Measurements from ENCODE around the gene EMC1.
A peak's percentile ranks its signal among the peaks of the same experiment; 100 is the strongest.

The EMC1 gene

DNA sequence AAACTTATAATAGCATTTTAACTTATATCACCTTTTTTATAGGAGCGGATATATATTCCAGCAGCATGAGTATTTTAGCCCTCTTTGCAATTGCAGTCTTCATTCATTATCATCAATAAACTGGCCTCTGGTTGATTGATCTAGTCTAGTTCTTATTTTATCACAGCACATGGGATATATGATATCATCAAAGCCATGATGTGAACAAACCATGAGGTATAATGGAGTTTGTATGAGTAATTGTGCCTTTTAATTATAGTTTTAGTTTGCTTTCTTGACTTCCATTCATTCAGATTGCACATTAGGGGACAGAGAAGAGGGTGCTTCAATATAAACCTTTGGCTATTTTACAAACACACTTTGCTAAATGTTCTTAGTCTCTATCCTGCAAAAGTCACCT is 37.7 kb downstream of the EMC1 start:
- DNase-seq, result no peak

DNA sequence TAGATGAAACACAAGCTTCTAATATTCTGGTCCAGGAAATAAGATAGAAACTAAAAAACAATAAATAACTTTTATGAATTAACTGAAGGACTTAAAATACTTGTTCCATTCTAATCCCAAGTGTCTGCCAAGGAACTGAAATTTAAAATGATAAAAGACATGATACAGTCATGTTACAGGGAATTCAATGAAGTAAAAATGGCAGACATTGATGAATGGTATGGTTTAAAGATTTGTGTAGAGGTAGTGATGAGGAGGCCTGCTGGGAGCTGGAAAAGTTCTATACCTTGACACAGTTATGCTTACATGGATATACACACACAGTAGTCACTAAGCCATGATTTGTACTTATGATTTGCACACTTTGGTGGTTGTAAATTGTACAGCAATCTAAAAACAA is 39.2 kb downstream of the EMC1 start:
- no peak for DNase-seq

DNA sequence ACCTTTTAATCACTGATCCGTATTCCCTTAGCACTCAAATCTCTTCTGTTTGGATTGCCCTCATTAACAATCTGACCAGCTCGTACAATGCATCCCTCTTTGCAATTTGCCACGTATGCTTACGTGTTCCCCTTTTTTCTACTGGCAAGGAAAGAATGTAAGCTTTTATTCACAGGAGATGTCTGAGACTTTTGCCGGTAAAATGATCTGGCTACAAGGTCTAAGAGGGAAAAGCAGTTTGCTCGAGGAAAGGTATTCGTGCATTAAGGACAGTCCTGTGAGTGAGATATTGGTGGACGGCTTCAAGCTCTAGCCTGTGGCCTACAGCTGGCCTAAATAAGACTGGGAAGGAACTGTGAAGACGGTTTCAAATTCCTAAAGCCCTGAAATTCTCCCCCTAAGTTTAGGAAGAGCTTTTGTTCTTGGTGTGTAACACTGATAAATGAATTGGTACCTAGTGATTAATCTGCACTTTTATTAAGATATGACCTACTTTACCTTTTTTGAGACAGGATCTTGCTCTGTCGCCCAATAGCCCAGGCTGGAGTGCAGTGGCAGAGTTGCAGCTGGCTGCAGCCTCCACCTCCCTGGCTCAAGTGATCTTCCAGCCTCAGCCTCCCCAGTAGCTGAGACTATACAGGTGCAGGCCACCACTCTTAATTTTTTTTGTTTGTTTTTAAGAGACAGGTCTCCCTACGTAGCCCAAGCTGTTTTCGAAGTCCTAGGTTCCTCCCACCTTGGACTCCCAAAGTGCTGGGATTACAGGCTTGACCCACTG is 40.4 kb downstream of the EMC1 start:
- peak; percentile 24 for DNase-seq

DNA sequence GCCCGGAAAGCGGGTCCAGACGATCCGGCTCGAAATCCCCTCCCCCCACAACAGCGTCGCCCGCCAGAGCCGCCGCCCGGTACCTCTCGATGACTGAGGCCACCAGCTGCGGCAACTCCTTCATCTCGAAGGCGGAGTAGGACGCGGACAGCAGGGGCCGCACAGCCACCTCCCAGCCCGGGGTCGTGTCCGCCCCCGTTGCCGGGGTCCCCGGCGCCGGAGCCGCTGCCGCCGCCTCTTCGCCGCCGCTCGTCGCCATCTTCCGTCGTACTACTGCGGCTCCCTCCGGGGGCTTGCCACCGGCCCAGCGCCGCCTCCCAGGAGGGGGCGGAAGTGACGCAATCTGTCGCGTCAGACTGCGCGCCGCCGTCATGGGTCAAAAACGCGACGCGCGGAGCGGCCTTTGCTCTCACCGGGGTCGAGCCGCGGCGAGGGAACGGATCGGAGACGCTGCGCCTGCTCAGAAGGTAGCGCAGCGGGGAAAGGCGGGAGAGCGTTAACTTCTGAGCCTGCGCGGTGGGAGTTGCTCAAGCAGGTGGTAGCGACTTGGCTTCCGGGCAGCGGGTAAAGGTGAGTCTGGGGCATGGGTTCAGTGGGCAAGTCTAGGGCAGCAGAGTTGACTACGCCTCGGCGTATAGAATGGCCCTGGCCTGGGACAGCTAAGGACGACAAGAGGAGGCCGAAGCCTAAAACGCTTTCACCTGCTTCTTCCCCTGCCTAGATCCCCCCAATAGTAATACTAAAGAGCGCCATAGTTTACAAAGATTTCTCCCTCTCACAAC is 41.1 kb downstream of the EMC1 start, which contains the start of gene UBR4:
Gene UBR4 (minus strand): TSS at position 277 of the 782 bp plus-strand sequence. CDS start 18 bp downstream, at position 259.
- peak; percentile 93 for DNase-seq

DNA sequence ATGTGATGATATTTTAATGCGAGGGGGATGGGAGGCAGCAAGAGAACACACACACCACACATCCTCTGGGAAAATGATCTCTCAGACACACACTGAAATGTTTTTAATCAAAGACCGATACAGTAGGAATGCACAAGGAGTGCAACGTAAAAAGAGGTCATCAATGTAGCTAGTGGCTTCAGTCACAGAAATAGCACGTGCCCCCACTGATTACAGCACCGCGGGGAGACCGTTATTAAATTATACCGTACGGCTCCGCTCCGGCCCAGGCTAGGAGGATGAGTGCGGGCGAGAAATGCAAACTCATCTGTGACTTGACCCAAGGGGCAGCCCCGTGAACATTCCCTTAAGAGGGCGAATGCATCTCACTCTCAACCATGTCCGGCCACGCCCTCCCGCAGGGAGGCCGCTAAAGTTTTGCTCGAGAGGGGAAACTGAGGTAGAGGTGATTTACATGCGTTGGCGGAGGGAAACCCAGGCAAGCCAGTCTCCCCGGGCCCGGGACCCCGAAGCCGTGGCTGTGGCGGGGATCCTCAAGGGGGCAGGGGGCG is 41.8 kb downstream of the EMC1 start:
- DNase-seq, result no peak

DNA sequence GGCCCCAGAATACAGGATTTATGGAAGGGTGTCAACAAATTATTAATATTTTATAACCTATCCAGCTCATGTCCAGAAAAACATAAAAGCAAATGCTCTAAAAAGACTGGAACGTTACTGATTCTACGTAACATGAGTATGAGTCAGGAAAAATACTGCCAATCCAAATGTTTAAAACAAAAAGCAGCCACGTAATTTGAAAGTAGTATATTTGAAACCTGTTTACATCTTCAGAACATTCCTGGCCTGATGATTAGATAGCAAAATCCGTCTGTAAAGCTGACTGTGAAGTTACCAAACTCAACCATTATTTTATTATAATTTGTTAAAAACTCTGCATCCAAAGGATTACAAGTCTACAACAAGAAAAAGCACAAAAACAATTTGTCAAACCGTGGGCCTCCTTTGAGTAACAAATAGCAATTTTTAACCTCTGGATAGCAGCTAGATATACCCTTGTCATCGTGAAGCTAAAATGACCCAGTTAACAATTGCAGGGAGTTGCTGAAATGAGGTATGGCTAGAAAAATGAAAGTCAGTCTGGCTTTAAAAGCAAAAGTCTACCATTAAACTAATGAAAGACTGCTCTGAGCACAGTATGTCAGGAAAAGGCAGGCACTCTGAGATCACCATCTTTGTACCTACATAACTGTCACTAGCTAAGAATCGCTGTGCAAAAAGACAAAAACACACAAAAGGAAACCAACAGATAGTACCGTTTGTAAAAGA is 42.5 kb downstream of the EMC1 start:
- DNase-seq, result no peak

DNA sequence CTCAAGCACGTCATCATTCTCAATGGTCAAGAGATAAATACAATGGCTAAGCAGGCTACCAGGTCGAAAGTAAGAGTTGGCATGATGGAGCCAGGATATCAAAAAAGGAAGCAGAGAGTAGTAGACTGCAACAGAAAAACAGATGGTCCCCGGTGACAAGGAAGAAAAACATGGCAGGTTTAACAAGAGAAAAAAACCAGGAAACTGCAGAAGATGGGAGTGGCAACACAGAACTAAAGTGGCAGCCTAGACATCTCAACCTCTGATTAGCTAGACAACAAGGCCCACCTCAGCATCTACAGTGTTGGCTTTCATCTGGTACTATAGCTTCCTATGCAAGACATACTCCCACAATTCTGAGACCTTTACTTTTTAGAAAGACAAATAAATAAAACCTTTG is 44.4 kb downstream of the EMC1 start:
- DNase-seq, result peak; percentile 11

DNA sequence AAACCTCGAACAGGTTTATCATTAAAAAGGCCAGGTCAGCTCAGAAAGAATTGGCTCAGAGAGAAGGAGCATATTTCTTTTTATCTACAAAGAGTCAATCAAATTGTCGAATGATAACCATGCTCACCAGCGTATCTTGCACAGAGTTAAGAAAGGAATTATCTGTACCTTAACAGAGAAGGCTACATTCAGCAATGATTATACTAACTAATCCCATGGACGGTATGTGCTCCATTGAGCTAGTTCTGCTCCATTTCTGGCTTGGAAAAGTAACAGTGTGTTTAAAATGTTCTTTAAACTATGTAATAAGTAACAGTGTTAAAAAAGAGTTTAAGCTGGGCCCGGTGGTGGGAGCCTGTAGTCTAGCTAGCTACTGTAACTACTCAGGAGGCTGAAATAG is 45.5 kb downstream of the EMC1 start:
- no peak for DNase-seq

DNA sequence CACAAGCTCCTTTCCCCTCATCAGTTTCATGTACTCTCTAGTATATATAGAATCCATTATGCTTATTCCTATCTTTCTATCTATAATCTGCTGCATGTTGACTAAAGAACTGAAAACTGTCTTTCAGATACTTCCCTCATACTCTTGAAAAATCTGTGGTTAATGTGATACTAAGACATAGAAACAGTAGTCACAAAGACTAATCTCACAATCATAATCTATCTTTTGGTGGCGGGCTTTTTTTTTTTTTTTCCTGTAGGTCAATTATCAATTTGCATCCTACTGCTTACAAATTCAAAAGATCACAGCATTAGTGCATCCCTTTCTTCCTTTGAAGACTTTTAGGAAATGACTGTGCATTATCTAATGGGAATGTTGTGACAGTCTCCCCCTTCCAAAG is 45.9 kb downstream of the EMC1 start:
- no peak for DNase-seq

DNA sequence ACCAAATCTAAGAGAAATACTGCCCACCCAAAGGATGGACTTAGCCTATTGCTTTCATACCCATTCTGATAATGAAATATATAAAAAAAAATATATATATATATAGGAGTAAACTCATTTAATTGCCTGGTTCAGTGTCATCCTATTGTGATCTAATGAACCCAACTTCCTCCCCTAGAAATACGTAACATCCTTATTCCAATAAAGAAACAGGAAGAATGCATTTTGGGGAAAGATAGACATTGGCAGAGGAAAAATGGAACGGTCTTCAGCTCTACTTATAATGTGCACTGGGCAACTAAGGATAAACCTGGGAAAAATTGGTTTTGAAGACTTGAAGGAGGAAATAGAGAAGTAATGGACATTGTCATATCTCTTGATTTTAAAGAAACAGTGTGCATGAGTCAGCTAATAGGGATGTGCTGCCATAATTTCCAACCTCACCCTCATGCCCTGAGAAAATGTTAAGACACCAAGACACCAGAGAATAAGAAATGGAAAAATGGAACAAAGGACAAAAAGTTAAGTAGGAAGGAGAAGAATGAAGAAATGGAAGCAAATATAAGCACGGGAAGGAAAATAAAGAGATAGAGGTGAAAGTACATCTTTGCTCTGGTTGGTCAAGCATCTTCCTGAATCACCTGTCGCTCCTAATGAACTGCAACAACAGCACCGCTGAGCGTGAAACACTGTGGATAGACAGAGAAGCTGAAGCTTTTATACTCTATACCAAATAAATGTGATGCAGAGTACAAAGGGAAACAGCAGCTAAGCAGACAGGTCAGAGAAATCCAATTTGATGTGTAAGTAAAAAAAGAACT is 46.7 kb downstream of the EMC1 start:
- no peak for DNase-seq

DNA sequence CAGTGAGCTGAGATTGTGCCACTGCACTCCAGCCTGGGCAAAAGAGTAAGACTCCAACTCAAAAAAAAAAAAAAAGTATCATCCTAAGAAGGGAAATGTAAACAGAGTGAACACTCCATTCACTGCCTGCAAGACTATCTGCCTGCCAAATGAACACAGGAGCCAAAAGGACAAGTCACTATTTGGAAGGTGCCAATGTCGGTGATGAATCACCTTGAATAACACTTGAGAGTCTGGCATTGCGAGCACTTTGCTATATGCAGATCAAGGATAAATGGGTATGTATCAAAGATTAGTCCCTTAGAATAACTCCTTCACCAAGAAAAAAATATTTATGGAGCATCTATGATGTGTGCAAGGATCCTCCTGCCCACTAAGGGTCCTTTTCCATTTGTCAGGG is 47.9 kb downstream of the EMC1 start:
- DNase-seq, result no peak

DNA sequence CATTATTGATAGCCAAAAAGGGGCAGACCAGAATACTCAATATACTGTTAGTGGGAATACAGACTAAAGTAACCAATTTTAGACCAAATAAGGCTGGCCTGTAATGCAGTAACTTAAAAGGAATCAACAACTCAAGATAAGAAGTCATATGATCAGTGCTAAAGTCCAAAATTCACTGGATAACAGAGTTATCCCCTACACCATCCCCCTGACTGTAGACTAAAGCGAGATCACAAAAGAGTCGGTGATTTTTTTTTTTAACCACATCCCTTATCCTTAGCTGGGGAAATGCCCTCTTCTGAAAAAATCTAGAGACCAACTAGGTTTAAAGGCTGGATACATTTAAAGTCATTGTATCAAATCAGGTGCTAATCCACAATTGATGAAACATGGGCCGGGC is 48.9 kb downstream of the EMC1 start:
- DNase-seq, result no peak

DNA sequence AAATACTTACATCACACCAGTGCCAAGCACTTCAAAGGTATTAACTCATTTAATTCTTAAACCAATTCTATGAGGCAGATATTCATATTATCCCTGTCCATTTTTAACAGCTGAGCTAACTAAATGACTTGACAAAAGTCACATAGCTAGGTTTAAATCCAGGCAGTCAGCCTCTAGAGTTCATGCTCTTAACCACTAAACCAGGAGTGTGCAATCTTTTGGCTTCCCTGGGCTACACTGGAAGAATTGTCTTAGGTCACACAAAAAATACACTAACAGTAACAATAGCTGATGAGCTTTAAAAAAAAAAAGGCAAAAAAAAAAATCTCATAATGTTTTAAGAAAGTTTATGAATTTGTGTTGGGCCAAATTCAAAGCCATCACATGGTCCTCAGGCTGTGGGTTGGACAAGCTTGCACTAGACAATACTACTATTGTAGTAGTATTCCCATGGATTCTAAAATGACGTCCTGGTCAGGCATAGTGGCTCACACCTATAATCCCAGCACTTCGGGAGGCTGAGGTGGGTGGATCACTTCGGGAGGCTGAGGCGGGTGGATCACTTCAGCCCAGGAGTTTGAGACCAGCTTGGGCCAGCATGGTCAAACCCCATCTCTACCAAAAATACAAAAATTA is 51.2 kb downstream of the EMC1 start:
- DNase-seq, result no peak

DNA sequence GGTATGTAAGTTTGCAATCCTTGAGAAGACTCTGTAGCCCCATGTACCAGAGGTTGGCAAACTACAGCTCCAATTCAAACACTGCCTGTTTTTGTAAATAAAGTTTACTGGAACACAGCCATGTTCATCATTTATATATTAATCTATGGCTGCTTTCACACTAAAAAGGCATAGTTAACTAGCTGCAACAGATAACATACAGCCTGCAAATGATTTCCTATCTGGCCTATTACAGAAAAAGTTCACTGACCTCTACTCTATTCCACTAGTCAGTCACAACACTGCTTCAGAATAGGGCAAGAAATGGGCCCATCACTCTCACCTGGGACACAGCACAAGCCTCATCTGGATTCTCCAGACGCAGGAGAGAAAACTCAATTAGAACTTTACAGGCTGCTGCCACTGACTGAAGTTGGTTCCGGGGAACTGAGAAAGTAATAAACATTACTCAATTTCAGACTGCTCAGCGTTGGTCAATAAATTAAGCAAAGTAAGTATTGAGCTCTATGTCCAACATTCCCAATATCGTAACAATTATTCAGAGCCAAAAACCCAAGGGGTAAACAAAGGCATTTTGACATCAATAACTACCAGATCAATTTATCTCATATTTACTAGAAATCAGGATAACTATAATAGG is 51.9 kb downstream of the EMC1 start:
- no peak for DNase-seq

DNA sequence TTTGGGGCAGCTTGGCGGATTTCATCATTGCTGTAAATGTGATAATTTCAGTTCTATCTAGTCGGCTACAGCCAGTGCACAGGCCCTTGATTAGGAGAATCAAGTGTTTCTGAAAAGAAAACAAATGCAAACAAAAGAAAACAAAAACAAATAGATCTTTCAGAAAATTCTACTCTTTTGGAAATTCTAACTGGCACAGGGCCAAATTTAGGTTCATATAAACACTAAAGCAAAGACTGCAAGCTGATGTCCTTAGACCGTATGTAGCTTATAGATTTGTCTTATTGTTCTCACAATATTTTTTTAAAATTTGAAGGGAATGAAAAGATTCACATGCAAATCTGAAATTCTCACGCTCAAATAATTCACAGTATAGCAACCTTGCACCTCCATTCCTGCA is 52.5 kb downstream of the EMC1 start:
- DNase-seq, result no peak

DNA sequence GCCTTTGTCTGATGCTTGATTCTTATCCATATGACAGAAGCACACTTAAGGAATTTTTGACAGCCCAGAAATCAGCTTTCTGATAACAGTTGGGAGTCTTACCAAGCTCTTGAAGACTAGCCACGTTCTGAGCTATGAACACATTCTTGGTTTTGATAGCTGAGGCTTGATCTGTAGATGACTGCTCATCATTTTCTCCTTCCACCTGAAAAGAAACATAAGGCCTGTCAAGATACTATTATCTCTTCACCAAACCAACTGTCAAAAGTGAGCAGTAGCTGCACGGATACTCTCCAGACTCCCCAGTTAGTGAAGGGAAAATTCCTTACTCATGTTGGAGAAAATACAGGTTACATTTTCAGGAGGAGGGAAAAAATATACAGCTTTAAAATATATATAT is 53.5 kb downstream of the EMC1 start:
- DNase-seq, result no peak

DNA sequence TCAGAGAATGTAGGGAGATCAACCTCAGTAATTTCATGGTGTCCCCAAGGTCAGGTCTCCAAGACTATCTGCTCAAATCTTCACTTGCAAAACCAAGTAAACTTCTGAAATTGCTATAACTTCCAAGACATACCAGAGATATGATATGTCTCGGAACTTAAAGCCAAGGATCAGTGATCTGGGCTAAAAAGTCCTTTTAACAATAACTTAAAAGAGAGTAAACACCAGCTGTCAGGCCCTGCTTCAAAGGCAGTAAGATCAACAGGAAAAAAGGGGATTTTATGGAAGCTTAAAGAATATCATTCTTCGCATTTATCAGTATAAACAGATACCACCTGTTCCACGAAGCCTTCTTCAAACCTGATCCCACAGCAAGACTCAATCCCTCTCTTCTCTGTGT is 55.0 kb downstream of the EMC1 start:
- no peak for DNase-seq

DNA sequence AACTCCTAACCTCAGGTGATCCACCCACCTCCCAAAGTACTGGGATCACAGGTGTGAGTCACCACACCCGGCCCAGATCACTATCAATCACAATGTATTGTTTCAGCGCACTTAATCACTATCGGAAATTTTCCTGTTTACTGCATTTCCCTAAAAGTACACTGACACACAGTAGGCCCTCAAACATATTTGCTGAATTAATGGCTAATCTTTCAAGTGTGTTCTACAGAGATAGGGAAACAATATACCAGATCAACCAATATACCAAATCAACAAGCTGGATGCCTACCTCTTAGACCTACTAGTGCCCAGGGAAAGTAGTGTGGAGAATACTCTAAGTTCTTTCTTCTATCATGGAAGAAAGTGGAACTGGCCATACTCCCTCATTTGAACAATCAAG is 58.3 kb downstream of the EMC1 start:
- no peak for DNase-seq

DNA sequence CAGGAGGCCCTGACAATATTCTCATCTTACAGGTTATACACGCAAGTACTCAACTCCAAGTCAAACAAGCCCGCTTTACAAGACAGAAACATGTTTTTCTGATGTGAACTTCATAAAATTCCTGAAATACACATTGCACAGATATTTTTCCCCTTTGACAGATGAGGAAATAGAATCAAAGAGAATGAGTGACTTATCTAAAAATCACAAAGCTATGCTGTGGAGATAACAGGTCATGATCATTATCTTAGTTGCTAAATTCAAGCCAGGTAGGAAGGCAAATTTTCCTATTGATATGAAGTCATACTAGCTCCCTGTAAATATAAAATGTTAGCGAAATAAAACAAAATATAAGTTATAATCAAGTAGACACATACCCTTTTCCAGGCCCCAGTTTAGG is 59.5 kb downstream of the EMC1 start:
- DNase-seq, result no peak

DNA sequence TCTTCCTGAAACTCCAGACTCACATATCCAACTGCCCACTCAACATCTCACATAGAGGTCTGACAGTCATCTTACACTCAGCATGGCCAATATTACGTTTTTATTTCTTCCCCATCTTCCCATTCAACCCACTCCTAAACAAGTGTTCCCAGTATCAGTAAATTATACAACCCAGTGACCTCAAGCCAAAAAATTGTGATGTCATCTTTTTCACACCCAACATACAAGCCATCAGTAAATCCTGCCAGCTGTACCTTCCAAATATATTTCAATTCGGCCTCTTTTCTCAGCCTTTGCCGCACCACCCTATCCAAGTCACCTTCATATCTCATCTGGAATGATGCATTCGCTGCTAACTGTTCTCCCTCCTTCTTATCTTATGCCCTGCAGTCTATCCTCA is 60.9 kb downstream of the EMC1 start:
- no peak for DNase-seq

DNA sequence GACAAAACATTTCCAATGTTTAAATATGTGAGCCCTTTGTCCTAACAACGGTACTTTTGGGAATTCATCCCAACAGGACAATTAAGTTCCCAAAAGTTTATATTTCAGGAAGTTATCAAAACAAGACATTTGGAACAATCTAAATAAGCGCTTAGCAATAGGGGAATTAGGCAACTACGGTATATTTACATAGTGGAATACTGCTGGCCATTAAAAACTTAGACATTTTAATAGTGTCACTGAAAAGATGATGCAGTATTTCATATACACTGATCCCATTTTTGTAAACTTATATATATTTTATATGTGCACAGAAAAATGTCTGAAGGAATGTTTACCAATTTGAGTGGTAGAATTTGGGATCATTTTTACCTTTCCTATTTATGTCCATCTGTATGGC is 62.1 kb downstream of the EMC1 start:
- DNase-seq, result no peak

DNA sequence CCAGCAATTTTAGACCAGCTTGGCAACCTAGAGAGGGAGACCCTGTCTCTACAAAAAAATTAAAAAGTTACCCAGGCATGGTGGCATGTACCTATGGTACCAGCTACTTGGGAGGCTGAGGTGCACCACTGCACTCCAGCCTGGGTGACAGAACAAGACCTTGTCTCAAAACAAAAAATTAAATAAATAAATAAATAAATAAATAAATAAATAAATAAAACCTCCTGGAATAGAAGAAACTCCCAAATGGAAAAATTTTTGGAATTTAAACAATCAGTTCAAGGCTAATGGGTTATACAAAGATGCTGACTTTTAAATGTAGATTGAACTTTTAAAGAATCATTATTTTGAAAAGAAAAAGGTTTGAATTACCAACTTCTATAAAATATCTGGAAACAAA is 63.5 kb downstream of the EMC1 start:
- no peak for DNase-seq

Data from GDM1 (cell line).